NCI-H1048 (cell line): ENCODE measurements around the gene TMEM175.

Experiments used
- DNase-seq: peaks from one replicate; lab custom pipeline; 2025; lab: John Stamatoyannopoulos, UW

TMEM175 gene

DNA sequence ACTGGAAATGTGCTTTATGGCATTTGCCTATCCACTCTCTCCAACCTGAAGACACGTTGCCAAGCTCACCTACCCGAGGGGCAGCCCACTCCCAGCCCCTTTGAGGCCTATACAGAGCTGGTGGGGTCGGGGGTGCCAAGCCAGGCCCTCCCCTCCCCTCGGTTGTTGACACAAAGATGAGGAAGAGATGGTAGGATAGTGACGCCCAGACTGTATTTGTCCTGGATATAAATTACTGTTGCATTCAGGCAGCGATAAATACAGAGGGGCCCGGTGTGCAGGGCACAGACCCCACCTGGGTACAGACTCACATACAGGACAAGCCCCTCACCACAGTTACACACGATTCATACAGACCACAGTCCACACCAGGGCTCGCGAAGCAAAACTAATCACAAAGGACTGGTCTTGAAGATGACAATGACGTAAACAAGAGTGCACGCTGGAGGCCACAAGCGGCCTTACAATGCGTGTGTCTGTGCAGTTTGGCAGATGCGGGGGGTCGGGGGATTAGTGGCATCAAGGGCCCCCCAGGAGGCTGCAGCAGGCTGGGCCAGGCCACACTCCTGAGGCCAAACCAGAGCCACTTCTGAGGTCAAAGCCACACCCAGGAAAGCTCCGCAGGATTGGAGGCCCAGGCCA, 26.6 kb downstream of the TMEM175 start:
- no peak for DNase-seq

DNA sequence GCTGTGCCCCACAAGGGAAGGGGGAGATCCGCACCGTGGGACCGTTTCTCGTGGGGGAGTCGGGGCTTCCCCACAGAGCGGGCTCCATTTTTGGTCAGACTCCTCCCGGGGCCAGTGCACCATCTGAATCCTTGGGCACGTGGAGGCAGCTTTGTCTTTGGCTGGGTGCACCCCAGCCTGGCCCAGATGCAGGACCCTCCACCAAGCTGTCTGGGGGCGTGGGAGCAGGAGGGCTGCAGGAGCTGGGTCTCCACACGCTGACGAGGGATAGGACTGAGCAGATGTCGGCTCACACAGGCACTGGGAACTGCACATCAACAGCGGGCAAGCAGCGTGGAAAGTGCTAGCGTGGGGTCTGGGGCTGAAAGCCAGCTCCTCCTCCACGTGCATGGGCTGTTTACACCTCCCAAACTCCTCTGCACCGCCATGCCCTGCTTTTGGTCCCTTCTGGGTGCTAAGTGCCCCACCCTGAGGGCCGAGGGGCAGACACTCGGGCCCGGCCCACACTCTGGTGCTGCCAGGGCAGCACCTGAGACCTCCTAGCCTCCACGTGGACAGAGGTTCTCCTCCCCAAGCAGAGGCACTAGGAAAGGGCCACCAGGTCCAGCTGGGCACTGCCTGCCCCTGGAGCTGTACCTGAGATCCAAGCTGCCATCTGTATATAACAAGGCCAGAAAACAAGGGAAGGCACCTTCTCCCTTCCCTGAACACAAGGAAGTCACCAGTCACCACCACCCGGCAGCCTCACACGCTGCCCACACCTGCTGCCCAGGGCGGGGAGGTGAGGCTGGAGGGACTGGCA, 27.3 kb downstream of the TMEM175 start:
- DNase-seq: no peak

- DNase-seq: no peak
Observed at GRCh38 chr4:960140-960635, 27.9 kb downstream of the TMEM175 start.

DNA sequence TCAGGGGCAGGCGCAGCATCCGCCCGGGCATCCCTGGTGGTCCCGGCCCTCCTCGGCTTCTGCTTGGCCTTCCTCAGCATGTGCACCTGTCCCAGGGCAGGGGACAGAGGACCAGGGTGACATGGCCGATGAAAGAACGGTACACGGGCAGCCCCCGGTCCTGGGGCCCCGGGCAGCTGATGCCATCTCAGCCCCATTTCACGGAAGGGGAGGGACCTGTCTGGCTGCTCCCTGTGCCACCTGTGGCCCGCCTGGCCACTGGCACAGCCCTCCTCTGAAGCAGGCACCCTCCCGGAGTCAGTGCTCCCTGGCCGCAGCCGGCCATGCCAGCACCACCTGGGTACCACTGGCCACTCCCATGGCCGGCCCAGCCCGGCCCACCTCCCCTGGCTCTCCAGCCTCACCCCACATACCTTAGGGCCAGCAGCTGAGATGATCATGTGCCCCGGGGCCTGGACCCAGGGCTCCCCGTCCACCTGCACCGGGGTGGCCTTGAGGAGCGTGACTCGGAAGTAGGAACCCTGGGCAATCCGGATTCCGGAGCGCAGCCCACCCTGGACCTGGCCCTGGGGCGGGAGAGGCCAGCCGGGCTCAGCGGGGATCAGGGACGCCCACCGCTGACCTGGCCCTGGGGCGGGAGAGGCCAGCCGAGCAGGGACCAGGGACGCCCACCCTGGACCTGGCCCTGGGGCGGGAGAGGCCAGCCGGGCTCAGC, 28.5 kb downstream of the TMEM175 start:
- DNase-seq: no peak

- DNase-seq: no peak
Observed at GRCh38 chr4:961351-962230, 29.3 kb downstream of the TMEM175 start.

- DNase-seq: no peak
Observed at GRCh38 chr4:962231-963208, 30.3 kb downstream of the TMEM175 start.

- DNase-seq: no peak
Observed at GRCh38 chr4:963276-964225, 31.3 kb downstream of the TMEM175 start.

- no peak for DNase-seq
Observed at GRCh38 chr4:964346-965025, 32.2 kb downstream of the TMEM175 start.

- no peak for DNase-seq
Observed at GRCh38 chr4:965048-965765, 32.9 kb downstream of the TMEM175 start.

- no peak for DNase-seq
Observed at GRCh38 chr4:965766-966134, 33.5 kb downstream of the TMEM175 start.

DNA sequence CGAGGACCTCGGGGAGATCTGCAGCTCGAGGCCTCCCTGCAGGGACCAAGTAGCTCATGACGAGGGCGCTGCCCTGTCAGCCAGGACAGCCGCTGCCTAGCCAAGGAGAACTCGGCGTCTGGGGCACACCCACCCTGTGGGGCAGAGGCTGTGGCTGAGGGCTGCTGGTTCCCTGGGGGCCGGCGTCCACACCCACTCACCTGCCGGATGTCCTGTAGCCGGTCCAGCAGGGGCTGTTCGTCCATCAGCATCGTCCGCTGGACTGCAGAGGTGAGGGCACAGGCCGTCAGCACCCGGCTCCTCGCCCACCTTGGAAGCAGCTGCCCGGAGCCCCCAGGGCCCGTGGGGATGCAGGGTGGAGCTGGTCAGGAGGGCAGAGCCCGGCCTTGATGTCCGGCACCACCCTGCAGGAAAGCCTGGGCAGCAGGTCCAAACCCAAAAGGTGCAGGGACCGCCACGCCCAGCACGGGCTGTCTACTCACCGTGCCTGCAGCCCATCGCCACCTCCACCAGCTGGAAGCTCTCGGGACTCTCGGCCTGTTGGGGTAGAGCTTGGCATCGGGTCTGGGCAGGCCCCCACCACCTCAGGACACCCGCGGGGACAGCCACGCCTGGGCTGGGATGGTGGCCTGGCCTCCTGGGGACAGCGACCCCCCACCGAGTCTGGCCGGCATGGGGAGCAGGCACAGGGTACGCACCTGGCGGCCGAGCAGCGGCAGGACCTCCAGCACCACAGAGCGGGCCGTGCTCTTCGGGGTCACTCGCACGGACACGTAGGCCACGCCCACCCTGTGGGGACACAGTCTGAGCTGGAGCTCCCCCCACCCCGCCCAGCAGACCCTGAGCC, 34.2 kb downstream of the TMEM175 start:
- no peak for DNase-seq

DNA sequence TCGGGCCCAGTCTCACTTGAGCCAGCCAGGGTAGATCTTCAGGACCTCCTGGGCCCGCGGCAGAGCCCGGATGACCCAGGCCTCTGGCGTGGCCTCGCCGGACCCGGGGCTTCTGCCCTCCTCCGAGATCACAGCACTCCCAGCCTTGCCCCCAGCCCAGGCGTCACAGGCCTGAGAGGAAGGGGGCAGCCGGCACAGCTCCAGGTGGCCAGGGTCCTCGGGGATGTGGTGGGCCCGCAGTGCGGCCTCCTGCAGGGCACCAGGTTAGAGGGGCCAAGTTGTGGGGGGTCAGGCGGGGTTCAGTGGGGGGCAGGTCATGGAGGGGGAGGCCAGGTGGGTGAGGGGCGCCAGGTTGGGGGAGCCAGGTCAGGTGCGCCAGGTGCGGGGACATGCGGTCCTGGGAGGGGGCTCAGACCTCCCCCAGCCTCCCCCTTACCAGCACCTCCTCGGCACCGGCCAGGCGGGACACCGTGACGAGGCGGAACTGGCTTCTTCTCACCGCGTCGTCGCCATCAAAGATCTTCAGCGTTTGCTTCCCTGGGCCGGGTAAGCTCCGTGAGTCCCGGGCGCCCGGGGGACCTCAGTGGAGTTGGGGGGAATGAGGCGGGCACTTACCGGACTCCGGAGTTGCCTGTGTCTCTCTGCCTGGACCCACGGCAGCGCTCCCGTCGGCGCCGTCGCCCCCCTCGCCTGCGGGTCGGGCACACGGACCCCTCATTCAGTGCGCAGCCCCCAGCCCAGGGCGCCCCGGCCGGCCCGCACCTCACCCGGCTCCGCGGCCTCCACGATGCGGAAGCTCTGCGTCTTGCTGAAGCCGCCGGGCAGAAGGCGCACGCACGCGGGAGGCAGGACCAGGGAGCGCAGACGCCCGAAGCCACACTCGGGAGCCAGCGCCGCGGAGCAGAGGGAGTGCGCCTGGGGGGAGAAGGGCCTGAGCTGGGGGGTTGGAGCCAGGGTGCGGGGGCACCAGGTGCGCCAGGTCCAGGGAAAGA, 35.1 kb downstream of the TMEM175 start:
- DNase-seq: no peak

GRCh38 chr4:968221-968620, 36.0 kb downstream of the TMEM175 start:
- DNase-seq: no peak

DNA sequence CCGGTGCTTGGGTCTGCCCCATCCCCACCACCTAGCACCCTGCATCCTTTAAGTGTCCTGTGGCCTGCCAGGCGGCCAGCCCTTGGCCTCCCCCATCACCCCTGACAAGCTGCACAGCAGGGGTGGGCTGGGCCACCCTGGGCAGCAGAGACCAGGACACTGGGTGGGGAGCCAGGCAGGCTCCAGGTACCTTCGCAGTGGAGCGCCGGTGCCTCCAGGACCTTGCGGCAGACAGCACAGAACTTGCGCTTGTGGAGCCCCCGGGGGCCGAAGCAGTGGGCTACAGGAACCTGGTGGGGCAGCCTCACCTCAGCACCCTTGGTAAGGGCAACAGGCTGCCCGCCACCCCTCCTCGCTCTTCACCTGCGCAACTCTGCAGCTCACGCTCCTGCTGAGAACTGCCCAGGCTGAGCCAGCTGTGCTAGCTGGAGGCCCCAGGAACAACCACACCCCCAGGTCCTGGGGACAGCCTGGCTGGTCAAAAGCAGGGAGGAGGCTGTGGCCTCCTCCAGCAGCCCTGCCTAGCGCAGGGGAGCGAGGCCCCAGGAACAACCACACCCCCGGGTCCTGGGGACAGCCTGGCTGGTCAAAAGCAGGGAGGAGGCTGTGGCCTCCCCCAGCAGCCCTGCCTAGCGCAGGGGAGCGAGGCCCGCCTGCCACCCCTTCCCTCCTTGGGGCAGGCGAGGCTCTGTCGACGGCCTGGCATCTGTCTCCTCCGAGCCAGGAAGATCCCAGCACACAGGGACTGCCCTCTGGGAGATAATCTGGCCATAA, 36.5 kb downstream of the TMEM175 start:
- DNase-seq: no peak

DNA sequence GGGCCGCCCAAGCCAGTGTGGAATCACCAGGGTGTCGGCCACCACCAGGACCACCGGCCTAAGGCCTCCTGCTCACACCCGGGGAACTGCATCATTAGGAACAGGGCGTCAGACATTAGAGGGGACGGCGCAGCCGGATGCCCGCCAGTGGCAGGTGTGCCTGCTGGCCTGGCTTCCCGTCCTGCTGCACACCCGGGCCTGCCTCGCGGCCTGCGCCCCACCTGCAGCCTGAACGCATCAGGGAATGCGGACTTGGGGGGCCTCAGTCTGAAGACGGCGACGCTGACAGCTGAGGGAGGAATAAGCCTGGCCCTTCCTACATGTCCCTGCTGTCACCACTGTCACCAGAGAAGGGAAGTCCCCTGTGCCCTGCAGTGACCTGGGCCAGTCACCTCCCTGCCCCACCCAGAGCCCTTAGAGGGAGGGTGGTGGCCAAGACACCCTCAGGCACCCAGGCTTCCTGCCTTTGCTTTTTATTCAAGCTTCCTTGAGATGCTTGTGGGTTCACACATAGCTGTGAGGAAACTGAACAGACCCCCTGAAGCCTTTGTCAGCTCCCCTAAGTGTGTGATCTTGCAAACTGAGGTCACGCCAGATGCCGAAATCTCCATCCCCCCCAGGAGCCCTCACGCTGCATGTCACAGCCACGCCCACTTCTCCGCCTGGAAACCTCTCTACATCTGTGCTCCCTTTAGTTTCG, 37.9 kb downstream of the TMEM175 start:
- DNase-seq: no peak
